GM10847 (cell line): Measurements from ENCODE around the gene DLGAP1.

Experiments used
- POLR2A ChIP-seq: IDR thresholded peaks from 2 replicates; pipeline ENCODE4 v1.6.1; 2011; ENCODE audit not compliant: insufficient read length; ENCODE audit errors: extremely low read depth

The DLGAP1 gene

GRCh38 chr18:3485153-3486149 lies 969.7 kb downstream of the DLGAP1 start:
- TF ChIP-seq POLR2A = no peak

DNA sequence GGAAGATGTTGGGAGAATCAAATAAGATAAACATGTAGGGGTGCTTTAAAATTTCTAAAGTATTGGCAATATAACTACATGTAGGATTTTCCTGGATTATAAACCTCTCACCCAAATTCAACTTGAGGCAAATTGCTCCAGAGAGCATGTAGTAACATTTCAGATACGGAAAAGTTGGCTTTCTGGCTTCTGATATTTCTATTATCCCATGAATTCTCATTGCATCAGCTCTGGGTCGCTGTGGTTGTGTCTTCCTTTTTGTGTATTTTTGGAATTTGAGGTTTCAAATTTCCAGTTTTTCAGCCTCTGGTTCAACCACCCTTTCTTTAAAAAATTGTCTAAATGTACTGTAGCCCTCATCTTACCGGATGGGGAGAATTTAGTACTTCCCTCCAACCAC lies 972.8 kb downstream of the DLGAP1 start:
- no peak for TF ChIP-seq POLR2A

DNA sequence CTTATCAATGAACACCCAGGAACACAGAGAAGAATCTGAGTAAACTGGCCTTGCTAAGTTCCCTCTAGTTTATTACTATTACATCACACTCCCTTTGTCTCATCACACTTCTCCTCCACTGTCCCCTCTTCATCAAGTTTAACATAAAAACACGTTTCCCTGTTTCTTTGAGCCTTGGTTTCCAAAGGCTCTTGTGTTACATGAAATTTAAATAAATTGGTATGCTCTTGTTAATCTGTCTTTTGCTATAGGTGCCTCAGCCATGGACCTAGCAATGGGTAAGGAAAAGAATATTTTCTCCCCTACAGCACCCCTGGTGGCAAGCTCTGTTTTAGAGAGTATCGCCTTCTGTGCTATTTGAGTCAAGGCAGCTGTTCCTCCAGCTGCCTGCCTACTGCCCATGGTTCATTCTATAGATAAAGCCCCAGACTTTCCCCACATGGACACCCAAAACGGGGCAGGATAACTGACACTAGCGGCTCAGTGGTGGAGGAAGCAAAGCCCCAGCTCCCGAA lies 973.4 kb downstream of the DLGAP1 start:
- TF ChIP-seq POLR2A = no peak

DNA sequence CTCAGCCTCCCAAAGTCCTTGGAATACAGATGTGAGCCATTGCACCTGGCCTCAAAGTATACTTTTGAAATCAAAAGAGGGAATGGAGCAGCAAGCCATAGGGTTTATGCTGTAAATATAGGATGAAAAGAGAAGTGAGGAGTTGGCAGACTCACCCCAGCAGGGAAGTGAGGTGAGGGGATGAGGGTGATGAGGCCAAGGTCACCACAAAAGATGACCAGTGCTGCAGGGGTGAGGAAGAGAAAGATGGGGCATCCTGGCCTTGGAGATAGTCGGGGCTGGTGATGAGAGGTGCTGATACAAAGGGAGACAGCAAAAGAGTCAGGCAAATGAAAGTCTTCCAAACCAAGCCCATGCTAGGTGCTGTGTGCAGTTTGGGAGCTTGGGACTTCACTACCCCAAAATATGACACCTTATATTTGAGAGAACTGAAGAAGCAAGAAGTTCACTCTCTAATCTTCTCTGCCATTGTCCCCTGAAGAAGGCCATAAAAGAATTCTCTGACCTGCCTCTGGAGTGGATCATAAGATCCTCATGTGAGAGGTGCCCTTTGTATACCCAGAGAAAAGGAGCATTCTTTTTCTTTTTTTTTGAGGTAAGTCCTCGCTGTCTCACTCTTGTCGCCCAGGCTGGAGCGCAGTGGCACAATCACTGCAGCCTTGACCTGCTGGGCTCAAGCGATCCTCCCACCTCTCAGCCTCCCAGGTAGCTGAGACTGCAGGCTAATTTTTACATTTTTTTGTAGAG lies 974.1 kb downstream of the DLGAP1 start:
- no peak for TF ChIP-seq POLR2A

DNA sequence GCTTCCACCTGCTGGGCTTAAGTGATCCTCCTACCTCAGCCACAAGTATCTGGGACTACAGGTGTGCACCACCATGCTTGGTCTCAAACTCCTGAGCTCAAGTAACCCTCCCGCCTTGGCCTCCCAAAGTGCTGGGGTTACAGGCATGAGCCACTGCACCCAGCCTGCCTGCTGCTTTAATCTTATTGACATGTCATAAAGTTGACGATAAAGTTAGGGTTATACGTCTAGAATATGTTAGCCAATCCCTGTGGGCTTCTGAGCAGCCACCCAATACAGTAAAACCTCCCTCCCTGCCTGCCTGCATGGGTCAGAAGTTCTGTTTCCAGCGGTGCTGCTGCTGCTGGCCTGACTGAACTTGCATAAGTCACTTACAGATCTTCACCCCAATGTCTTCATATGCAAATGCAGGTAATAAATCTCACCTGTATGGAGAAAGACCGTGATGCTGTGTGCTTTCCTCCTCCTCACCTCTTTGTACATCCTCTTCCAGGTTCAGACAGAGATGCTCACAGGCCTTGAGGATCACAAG lies 975.1 kb downstream of the DLGAP1 start:
- TF ChIP-seq POLR2A = no peak

DNA sequence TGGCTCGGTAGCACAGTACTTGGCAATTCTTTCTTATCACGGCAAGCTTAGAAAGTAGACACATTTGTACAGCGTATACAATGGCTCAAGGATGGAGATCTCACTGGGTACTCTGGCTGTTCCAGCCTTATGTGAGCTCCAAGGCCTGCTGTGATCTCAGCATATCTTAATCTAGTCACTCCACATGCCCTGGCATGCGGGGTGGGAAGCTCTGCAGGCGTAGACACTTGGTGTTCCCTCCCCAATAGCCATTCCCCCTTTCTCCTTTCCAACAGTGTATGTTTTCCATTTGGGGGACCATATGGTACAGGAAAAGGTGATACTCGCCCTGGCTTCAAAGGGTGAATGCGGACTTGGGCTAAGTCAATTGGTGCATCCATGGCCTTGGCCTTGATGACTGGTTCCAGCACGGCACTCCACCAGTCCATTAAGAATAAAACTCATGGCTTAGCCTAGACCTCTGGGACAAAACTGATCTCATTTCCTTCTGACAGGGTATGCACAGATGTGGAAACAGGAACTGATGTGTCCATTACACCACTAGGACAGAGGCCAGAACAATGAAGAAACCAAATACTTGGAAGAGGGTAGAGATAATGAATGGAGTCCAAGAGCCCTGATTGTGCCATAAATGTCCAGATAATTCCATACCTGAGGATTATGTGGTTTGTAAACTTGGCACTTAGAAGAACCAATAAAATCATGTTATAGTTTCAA lies 976.7 kb downstream of the DLGAP1 start:
- no peak for TF ChIP-seq POLR2A

GRCh38 chr18:3472681-3473544 lies 982.2 kb downstream of the DLGAP1 start:
- no peak for TF ChIP-seq POLR2A

DNA sequence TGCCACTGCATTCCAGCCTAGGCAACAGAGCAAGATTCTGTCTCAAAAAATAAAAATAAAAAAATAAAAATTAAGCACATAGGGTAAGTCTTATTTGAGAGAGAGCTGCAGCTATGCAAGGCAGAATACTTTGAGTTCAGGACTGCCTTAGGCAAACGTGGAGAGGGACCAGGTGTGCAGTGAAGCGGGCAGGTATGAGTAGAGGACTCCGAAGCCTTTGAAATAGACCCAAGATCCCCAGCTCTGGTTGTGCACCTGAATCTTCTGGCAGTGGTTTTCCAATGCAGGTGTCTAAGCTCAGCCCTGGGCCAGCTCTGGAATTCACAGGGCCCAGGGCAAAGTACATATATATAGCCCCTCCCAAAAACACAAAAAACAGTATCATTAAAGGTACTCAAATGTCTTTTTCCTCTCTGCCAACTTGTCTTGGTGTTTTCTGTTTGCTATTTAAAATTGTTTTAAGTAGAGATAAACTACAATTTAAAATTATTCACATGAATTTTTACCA lies 983.9 kb downstream of the DLGAP1 start:
- no peak for TF ChIP-seq POLR2A

- TF ChIP-seq POLR2A = no peak
Measured at GRCh38 chr18:3468833-3469232, 986.3 kb downstream of the DLGAP1 start.

GRCh38 chr18:3468066-3468705 lies 986.9 kb downstream of the DLGAP1 start:
- no peak for TF ChIP-seq POLR2A

DNA sequence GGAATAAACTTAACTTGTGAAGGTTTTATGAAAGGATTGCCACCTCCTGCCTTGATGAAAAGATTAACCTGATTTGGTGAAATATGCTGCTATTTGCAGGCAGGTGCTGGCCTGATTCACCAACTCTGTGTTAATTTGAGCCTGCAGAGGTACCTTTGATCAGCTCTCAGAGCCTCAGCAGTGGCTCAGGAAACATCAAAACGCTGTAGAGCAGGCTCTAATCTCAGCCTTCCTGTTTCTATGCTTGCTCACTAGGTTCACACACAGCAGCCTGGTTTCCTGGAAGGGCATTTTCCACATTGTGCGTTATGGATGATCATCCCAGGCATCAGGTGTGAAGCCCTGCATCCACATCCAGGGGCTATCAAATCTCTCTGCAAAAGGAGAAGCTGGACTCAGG lies 988.2 kb downstream of the DLGAP1 start:
- TF ChIP-seq POLR2A = no peak

GRCh38 chr18:3466045-3466444 lies 989.1 kb downstream of the DLGAP1 start:
- TF ChIP-seq POLR2A = no peak

- no peak for TF ChIP-seq POLR2A
Measured at GRCh38 chr18:3463051-3463450, 992.1 kb downstream of the DLGAP1 start.
